ENCODE data around the gene NEURL4.

Gene NEURL4

GRCh38 chr17:7313088-7313889, 15.8 kb downstream of the NEURL4 start:
- Mint-ChIP-seq H3K9me3 (no peaks in the 10 kb centered on the region), H3K36me3 (ENCODE audit: insufficient read depth) (peaks cover 78% of the 10 kb centered on the region), H3K4me1 (ENCODE audit: low read depth in 2 of 2) (peaks cover 57 to 65% of the 10 kb centered on the region in 2 donors), H3K27ac (peak overlapping the region; percentile 96), H3K27me3 (no peaks in the 10 kb centered on the region), H3K4me3 (peak overlapping the region; percentile 33 to 90)
- no peak for ATAC-seq (replicated peaks)
- DNase-seq = no peak

GRCh38 chr17:7312432-7313087, 16.6 kb downstream of the NEURL4 start:
- H3K27me3 Mint-ChIP-seq = no peaks in the 10 kb centered on the region
- ATAC-seq (replicated peaks) (no peak), DNase-seq (no peak)
- H3K4me1 Mint-ChIP-seq (ENCODE audit: low read depth in 2 of 2) = peaks cover 57 to 65% of the 10 kb centered on the region in 2 donors
- no peaks in the 10 kb centered on the region for H3K9me3 Mint-ChIP-seq
- H3K4me3 Mint-ChIP-seq = peak overlapping the region; percentile 13 to 90
- peak overlapping the region; percentile 96 for H3K27ac Mint-ChIP-seq
- peaks cover 81% of the 10 kb centered on the region for H3K36me3 Mint-ChIP-seq (ENCODE audit: insufficient read depth)

DNA sequence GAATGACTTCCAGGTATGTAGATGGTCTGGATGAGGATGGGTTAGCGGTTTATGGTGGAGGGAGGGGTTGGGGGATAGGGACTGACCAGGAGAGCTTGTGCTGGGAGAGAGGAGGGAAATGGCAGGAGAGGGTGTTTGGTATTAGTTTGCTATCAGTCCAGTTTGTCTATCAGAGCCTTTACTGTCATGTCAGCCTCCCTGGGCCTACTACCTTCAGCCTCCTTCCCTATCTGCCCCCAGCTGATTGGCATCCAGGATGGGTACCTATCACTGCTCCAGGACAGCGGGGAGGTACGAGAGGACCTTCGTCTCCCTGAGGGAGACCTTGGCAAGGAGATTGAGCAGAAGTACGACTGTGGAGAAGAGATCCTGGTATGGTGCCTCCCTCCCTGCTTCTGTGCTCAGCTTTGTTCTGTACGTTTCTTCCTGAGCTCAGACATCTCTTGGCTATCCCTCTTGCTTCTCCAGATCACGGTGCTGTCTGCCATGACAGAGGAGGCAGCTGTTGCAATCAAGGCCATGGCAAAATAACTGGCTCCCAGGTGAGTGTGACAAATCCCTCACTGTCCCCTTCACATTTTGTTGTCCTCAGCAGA, 17.9 kb downstream of the NEURL4 start:
- no peaks in the 10 kb centered on the region for H3K27me3 Mint-ChIP-seq
- ATAC-seq (replicated peaks) (no peak), DNase-seq (no peak)
- H3K4me1 Mint-ChIP-seq (ENCODE audit: low read depth in 2 of 2) = peaks cover 61 to 62% of the 10 kb centered on the region in 2 donors
- no peaks in the 10 kb centered on the region for H3K9me3 Mint-ChIP-seq
- peaks cover 89% of the 10 kb centered on the region for H3K36me3 Mint-ChIP-seq (ENCODE audit: insufficient read depth)
- peak overlapping the region; percentile 82 to 90 for H3K4me3 Mint-ChIP-seq
- peak overlapping the region; percentile 92 to 99 for H3K27ac Mint-ChIP-seq

- ATAC-seq (replicated peaks) = no peak
- peaks cover 53 to 55% of the 10 kb centered on the region in 2 donors for H3K4me1 Mint-ChIP-seq (ENCODE audit: low read depth in 2 of 2)
- no peaks in the 10 kb centered on the region for H3K9me3 Mint-ChIP-seq
- H3K36me3 Mint-ChIP-seq (ENCODE audit: insufficient read depth) = peaks cover 78% of the 10 kb centered on the region
- no peak for DNase-seq
- peak overlapping the region; percentile 82 to 90 for H3K4me3 Mint-ChIP-seq
- H3K27ac Mint-ChIP-seq = peak overlapping the region; percentile 92 to 99
- H3K27me3 Mint-ChIP-seq = no peaks in the 10 kb centered on the region
Observed at GRCh38 chr17:7309628-7310027, 19.5 kb downstream of the NEURL4 start.

DNA sequence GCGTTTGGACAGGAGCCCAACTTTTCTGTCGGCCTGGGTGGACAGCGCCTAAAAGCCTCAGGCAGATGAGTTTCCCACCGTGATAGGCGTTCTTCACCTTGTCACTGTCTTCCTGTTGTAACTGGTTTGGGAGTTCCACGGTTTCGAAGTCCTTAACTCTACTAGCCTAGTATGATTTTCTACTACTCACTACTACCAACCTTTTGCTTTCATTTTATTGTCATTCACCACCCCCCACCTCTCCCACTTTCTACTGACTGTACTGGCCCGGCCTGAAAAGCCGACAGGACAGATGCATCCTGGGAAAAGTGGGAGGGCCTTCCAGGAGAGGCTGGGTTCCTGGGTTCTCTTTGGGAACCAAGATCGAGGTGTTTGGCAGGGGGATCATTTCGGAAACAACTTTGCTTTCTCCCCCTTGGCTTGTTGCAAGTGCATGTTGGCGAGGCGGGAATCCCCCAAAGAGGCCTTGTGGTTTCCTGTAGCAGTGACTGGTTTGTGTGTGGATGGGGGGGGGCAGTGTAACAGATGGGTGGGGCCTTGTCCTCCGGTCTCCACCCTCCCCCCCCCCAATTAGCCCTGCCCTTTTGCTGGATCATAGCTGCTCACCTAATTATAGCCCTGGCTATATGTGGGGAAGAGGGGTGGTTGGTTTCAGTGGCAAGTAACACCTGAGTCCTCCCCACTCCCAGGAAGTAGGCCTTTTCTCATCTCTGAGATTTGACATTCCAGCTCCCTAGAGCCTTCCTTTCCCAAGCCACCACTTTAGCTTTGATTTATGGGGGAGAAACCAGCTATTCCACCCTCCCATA, 20.3 kb downstream of the NEURL4 start:
- Mint-ChIP-seq H3K9me3 (no peaks in the 10 kb centered on the region), H3K36me3 (ENCODE audit: insufficient read depth) (peaks cover 70% of the 10 kb centered on the region), H3K27me3 (no peaks in the 10 kb centered on the region), H3K27ac (peak overlapping the region; percentile 92 to 99), H3K4me1 (ENCODE audit: low read depth in 2 of 2) (peaks cover 45 to 49% of the 10 kb centered on the region in 2 donors), H3K4me3 (peak overlapping the region; percentile 82 to 90)
- ATAC-seq (replicated peaks) = peak; percentile 40
- DNase-seq = peak; percentile 82 to 85 (median 83)

DNA sequence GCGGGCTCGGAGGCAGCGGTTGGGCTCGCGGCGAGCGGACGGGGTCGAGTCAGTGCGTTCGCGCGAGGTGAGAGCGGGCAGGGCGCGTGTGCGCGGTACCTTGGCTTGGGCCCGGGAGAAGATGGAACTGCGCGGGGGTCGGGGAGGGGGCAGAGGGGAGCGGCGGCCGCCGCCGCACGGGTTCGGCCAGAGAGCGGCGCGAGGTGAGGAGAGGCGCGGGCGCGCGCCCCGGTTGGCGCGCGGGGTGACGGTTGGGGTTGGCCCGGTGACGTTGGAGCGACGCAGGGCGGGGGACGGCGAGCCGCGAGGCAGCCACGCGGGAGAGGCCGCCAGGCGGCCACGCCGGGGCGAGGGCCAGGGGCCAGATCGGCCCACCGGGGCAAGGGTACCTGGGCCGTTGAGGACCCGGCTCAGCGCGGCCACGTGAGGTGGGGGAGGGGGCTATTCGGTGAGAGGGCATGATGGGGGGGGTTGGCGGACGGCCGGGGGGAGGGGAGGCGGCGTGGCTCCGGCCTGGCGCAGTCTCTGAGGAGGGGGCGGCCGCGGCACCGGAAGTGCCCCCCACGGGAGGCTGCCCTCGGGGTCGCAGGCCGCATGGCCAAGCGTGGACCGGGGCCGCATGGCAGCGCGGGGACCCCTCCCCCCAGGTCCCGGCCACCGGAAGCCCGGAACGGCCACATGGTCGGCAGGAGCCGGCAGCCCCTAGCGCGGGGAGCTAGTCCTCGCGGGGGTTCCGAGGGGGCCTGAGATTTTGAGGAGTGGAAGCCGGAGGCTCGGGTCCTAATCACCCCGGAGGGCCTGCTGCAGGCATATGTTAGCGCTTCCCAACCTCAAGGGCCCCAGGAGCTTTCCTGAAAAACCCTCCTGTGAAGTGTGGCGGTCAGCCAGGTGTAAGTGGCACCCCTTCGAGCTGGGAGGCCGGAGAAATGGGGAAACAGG, 21.2 kb downstream of the NEURL4 start:
- peaks cover 38 to 41% of the 10 kb centered on the region in 2 donors for H3K4me1 Mint-ChIP-seq (ENCODE audit: low read depth in 2 of 2)
- H3K9me3 Mint-ChIP-seq = no peaks in the 10 kb centered on the region
- ATAC-seq (replicated peaks) (peak; percentile 9), DNase-seq (peak; percentile 36 to 57 (median 53))
- no peaks in the 10 kb centered on the region for H3K27me3 Mint-ChIP-seq
- peak overlapping the region; percentile 92 to 99 for H3K27ac Mint-ChIP-seq
- H3K36me3 Mint-ChIP-seq (ENCODE audit: insufficient read depth) = peaks cover 62% of the 10 kb centered on the region
- H3K4me3 Mint-ChIP-seq = peak overlapping the region; percentile 82 to 90

- no peaks in the 10 kb centered on the region for H3K9me3 Mint-ChIP-seq
- peaks cover 30 to 34% of the 10 kb centered on the region in 2 donors for H3K4me1 Mint-ChIP-seq (ENCODE audit: low read depth in 2 of 2)
- peak within 1 kb of the TSS; percentile 82 to 90 for H3K4me3 Mint-ChIP-seq
- peaks cover 53% of the 10 kb centered on the region for H3K36me3 Mint-ChIP-seq (ENCODE audit: insufficient read depth)
- peak within 1 kb of the TSS; percentile 92 to 99 for H3K27ac Mint-ChIP-seq
- DNase-seq = peak; percentile 99 to 100 (median 99)
- ATAC-seq (replicated peaks) = peak; percentile 64
- H3K27me3 Mint-ChIP-seq = no peaks in the 10 kb centered on the region
Observed at GRCh38 chr17:7306911-7307685, 22.0 kb downstream of the NEURL4 start, which contains the start of gene EIF5A. EIF5A (plus strand) TSS chr17:7307628; CDS start chr17:7309636, 2,008 bp downstream.

- Mint-ChIP-seq H3K27ac (no peak overlapping the region), H3K9me3 (no peaks in the 10 kb centered on the region), H3K27me3 (no peaks in the 10 kb centered on the region), H3K36me3 (ENCODE audit: insufficient read depth) (peaks cover 25% of the 10 kb centered on the region), H3K4me3 (no peak overlapping the region), H3K4me1 (ENCODE audit: low read depth in 2 of 2) (peaks cover 6 to 11% of the 10 kb centered on the region in 2 donors)
- ATAC-seq (replicated peaks) = no peak
- no peak for DNase-seq
Observed at GRCh38 chr17:7304179-7304578, 25.0 kb downstream of the NEURL4 start.

DNA sequence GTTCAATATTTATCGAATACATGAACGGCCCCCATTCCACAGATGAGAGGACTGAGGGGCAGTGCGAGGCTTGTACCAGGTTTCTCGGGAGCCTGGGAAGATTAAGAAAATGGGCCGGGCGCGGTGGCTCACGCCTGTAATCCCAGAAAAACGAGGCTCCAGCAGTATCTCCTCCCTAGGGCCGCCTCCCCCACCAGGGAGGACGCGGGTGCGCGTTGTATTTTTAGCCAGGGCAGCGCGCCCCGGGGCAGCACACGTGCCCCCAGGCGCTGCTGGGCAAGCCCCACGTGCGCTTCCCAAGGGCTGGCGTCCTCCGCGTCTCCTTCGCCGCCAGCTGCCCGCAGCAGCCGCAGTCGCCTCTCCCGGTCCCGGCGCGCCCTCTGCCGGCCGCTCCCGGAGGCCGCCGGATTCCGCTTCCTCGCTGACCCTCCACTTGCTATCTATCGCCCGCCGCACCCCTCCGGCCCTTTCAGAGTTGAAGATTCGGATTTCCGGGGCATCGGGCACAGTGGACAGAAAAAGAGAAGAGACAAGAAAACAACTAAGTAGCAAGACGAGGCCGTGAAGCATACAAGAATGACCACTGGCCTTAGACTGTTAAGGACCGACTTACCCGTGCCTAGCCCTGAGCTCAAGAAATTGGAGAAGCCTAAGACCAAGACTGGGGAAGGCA, 32.8 kb downstream of the NEURL4 start:
- Mint-ChIP-seq H3K4me3 (peak overlapping the region; percentile 43 to 92), H3K36me3 (ENCODE audit: insufficient read depth) (peaks cover 10% of the 10 kb centered on the region), H3K9me3 (no peaks in the 10 kb centered on the region), H3K27me3 (peaks cover 8 to 23% of the 10 kb centered on the region in 2 donors), H3K4me1 (ENCODE audit: low read depth in 2 of 2) (peaks cover 15 to 19% of the 10 kb centered on the region in 2 donors), H3K27ac (no peak overlapping the region)
- peak; percentile 41 for ATAC-seq (replicated peaks)
- peak in 2 of 3 experiments; percentile 55 to 63 for DNase-seq

DNA sequence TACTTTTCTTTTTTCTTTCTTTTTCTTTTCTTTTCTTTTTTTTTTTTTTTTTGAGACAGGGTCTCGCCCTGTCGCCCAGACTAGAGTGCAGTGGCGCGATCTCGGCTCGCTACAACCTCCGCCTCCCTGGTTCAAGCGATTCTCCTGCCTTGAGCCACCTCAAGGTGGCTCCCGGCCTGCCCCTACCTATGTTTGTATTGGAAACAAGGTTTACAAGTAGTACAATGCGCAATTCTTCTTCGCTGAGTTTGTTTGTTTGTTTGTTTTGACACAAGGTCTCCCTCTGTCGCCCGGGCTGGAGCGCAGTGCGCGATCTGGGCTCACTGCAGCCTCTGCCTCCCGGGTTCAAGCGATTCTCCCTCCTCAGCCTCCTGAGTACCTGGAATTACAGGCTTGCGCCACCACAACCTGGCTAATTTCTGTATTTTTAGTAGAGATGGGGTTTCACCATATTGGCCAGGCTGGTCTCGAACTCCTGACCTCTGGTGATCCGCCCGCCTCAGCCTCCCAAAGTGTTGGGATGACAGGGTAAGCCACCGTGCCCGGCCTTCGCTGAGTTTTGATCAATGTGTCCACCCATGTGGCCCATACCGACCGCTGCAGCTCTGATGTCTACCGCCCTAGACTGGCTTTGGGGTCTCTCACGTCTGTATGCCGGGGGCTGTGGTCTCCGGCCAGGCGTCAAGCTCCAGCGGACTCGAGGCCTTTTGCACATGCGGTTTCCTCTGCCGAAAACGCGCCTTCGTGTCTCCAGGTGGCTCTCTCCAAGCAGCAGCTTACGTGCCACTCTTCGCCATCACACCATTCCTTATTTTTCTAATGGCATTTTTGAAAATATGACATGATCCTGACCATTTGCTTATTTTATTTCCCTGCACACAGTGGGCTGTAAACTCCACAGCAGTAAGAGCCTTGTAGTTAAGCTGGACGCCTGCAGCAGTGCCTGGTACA, 33.6 kb downstream of the NEURL4 start:
- Mint-ChIP-seq H3K27me3 (peaks cover 10 to 23% of the 10 kb centered on the region in 2 donors), H3K27ac (peak overlapping the region in 1 of 2 donors; percentile 93), H3K36me3 (ENCODE audit: insufficient read depth) (peaks cover 10% of the 10 kb centered on the region), H3K4me1 (ENCODE audit: low read depth in 2 of 2) (peaks cover 15 to 19% of the 10 kb centered on the region in 2 donors), H3K9me3 (no peaks in the 10 kb centered on the region), H3K4me3 (peak overlapping the region; percentile 92 to 94)
- ATAC-seq (replicated peaks) = no peak
- DNase-seq = no peak
